ENCODE data around the gene PPP6C. TPM values are rescaled to one million over a fixed set of nuclear protein-coding genes. Genes with fewer than 3 reads are reported as not detected.
"Not testable (repeated sequence)": the region's sequence is repeated elsewhere in the genome, so short reads cannot be mapped to it uniquely, and the experiment has no call there.

The PPP6C gene
- total and polyA plus RNA-seq, 2 of the 13 experiments (the other 11 are each of a cell fraction or from before 2014, with no cell fraction given) = 18.5 to 20.9 TPM

GRCh38 chr9:125110464-125110863, 79.1 kb downstream of the PPP6C start:
- Histone ChIP-seq H3K4me3 (replicated peaks in 1 of 3; ENCODE audit: insufficient read depth in 1 of 3, low read depth in 2 of 3, low read length in 3 of 3) (no peak overlapping the region), H3K27ac (ENCODE audit: extremely low read length, insufficient read depth, low read length) (no peak overlapping the region), H3K27me3 (ENCODE audit: control insufficient read depth in 1 of 2, insufficient read depth in 2 of 2, low read length in 2 of 2) (no peaks in the 10 kb centered on the region), H3K4me1 (ENCODE audit: insufficient read depth, low read length) (no peaks in the 10 kb centered on the region), H3K4me2 (ENCODE audit: low read depth, low read length) (no peak overlapping the region), H2AFZ (ENCODE audit: low read length) (no peak overlapping the region), H3K9ac (ENCODE audit: insufficient read depth, low read depth, low read length) (no peak overlapping the region), H4K20me1 (ENCODE audit: insufficient read depth, low read length) (no peaks in the 10 kb centered on the region), H3K79me2 (ENCODE audit: insufficient read depth, low read length) (peaks cover 4% of the 10 kb centered on the region), H3K9me3 (ENCODE audit: low read length) (no peaks in the 10 kb centered on the region), H3K36me3 (replicated peaks in 1 of 2; ENCODE audit: control insufficient read depth in 1 of 2, insufficient read depth in 2 of 2, low read length in 2 of 2) (no peaks in the 10 kb centered on the region)
- POLR2A ChIA-PET = no interaction called here
- WGBS (ENCODE audit: low lambda C conversion rate) = 100% methylated on average over 2 of the region's 2 CpGs
- DNase-seq (ENCODE audit: low spot score) (no peak), FAIRE-seq (no peak), ATAC-seq (no peak)
- BruUV-seq (replicated peaks) = no TSS peak
- CTCF ChIA-PET (ENCODE audit: low intra/inter-chr PET ratio, low total read pairs) = no interaction called here
- in situ Hi-C loops (cut with HindIII; ENCODE audit: extremely low pct_ligation_motif_present, low pct_unique_long_range_greater_than_20kb) (no loop called here), intact Hi-C loops (cut with micrococcal nuclease; ENCODE audit: unreplicated experiment) (no loop called here)
- no peak for TF ChIP-seq JUN (CRISPR knock-in tag; IDR thresholded peaks at IDR 0.05)
- no peak for TF ChIP-seq GATAD1 (CRISPR knock-in tag; IDR thresholded peaks at IDR 0.05)

GRCh38 chr9:125108541-125108940, 81.1 kb downstream of the PPP6C start:
- in situ Hi-C loops (cut with HindIII; ENCODE audit: extremely low pct_ligation_motif_present, low pct_unique_long_range_greater_than_20kb); H3K36me3 ChIP-seq (replicated peaks in 1 of 2; ENCODE audit: control insufficient read depth in 1 of 2, insufficient read depth in 2 of 2, low read length in 2 of 2); H3K27me3 ChIP-seq (ENCODE audit: control insufficient read depth in 1 of 2, insufficient read depth in 2 of 2, low read length in 2 of 2); H3K27ac ChIP-seq (ENCODE audit: extremely low read length, insufficient read depth, low read length); H3K4me1 ChIP-seq (ENCODE audit: insufficient read depth, low read length); H3K4me3 ChIP-seq (replicated peaks in 1 of 3; ENCODE audit: insufficient read depth in 1 of 3, low read depth in 2 of 3, low read length in 3 of 3); FAIRE-seq; H3K9me3 ChIP-seq (ENCODE audit: low read length); intact Hi-C loops (cut with micrococcal nuclease; ENCODE audit: unreplicated experiment); ATAC-seq; H4K20me1 ChIP-seq (ENCODE audit: insufficient read depth, low read length); H2AFZ ChIP-seq (ENCODE audit: low read length); H3K9ac ChIP-seq (ENCODE audit: insufficient read depth, low read depth, low read length); H3K4me2 ChIP-seq (ENCODE audit: low read depth, low read length); POLR2A ChIA-PET; CTCF ChIA-PET (ENCODE audit: low intra/inter-chr PET ratio, low total read pairs); BruUV-seq (replicated peaks); H3K79me2 ChIP-seq (ENCODE audit: insufficient read depth, low read length); DNase-seq (ENCODE audit: low spot score): not testable (repeated sequence)
- WGBS (ENCODE audit: low lambda C conversion rate) = 99% methylated on average over 15 of the region's 33 CpGs

- FAIRE-seq (peak; percentile 40), ATAC-seq (no peak), DNase-seq (ENCODE audit: low spot score) (no peak)
- BruUV-seq (replicated peaks) = no TSS peak
- Histone ChIP-seq H3K79me2 (ENCODE audit: insufficient read depth, low read length) (no peaks in the 10 kb centered on the region), H3K4me2 (ENCODE audit: low read depth, low read length) (no peak overlapping the region), H3K36me3 (replicated peaks in 1 of 2; ENCODE audit: control insufficient read depth in 1 of 2, insufficient read depth in 2 of 2, low read length in 2 of 2) (no peaks in the 10 kb centered on the region), H3K27ac (ENCODE audit: extremely low read length, insufficient read depth, low read length) (no peak overlapping the region), H3K4me3 (replicated peaks in 1 of 3; ENCODE audit: insufficient read depth in 1 of 3, low read depth in 2 of 3, low read length in 3 of 3) (no peak overlapping the region), H3K4me1 (ENCODE audit: insufficient read depth, low read length) (no peaks in the 10 kb centered on the region), H4K20me1 (ENCODE audit: insufficient read depth, low read length) (no peaks in the 10 kb centered on the region), H3K27me3 (ENCODE audit: control insufficient read depth in 1 of 2, insufficient read depth in 2 of 2, low read length in 2 of 2) (no peaks in the 10 kb centered on the region), H3K9ac (ENCODE audit: insufficient read depth, low read depth, low read length) (no peak overlapping the region), H2AFZ (ENCODE audit: low read length) (no peak overlapping the region), H3K9me3 (ENCODE audit: low read length) (no peaks in the 10 kb centered on the region)
- ChIA-PET CTCF (ENCODE audit: low intra/inter-chr PET ratio, low total read pairs) (no interaction called here), POLR2A (no interaction called here)
- TF ChIP-seq ATF3 (CRISPR knock-in tag; IDR thresholded peaks at IDR 0.05) (no peak), MAFK (conservative IDR thresholded peaks at IDR 0.05 in 1 of 2, IDR thresholded peaks at IDR 0.05 in 1 of 2; ENCODE audit: low read length in 2 of 2) (peak in 1 of 2 experiments; percentile 36; a peak in 2 of 4 replicates)
- intact Hi-C loops (cut with micrococcal nuclease; ENCODE audit: unreplicated experiment) (no loop called here), in situ Hi-C loops (cut with HindIII; ENCODE audit: extremely low pct_ligation_motif_present, low pct_unique_long_range_greater_than_20kb) (no loop called here)
Measured at GRCh38 chr9:125106285-125106893, 83.2 kb downstream of the PPP6C start.
